ENCODE data around the gene RANBP1.
"Not testable (repeated sequence)": the region's sequence is repeated elsewhere in the genome, so short reads cannot be mapped to it uniquely, and the experiment has no call there.

Gene RANBP1

DNA sequence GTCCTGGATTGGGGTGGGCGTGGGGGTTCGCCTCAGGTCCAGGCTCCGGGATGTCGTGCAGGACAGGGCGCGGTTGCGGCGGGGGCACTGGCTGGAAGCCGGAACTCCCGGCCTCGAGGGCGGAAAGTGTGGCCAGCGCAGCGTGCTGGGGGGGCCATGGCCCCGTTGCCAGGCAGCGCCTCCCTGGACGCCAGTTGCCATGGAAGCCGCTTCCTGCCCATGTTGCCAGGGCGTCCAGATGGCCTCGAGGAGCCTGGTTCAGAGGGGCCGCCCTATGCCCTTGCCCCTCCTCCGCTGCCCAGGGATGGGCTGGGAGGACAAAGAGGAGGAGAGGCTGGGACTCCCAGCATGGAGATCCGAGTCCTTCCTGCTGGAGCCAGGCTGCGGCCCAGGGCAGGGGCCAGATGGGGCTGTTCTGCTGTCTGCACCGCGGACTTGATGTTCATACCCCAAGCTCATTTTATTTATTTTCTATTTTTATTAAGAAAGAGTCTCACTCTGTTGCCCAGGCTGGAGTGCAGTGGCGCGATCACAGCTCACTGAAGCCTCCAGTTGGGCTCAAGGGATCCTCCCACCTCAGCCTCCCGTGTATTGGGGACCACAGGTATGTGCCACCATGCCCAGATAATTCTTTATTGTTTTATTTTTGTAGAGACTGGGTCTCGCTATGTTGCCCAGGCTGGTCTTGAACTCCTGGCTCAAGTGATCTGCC, 39.6 kb downstream of the RANBP1 start:
- DNase-seq = no peak

DNA sequence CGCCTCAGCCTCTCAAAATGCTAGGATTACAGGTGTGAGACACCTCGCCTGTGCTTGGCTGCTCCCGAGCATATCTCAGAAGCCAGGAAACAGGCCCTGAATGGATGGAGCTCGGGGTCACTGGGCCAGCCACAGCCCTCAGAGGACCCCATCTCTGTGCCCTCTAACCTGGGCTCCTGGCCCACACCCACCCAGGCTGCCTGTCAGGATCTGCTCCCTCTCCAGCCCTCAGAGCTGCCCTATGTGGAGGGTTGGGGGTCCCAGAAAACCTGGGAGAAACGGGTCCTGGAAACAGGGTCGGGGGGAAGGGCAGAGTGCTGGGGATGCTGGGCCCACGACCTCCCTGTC, 40.1 kb downstream of the RANBP1 start:
- no peak for DNase-seq

DNA sequence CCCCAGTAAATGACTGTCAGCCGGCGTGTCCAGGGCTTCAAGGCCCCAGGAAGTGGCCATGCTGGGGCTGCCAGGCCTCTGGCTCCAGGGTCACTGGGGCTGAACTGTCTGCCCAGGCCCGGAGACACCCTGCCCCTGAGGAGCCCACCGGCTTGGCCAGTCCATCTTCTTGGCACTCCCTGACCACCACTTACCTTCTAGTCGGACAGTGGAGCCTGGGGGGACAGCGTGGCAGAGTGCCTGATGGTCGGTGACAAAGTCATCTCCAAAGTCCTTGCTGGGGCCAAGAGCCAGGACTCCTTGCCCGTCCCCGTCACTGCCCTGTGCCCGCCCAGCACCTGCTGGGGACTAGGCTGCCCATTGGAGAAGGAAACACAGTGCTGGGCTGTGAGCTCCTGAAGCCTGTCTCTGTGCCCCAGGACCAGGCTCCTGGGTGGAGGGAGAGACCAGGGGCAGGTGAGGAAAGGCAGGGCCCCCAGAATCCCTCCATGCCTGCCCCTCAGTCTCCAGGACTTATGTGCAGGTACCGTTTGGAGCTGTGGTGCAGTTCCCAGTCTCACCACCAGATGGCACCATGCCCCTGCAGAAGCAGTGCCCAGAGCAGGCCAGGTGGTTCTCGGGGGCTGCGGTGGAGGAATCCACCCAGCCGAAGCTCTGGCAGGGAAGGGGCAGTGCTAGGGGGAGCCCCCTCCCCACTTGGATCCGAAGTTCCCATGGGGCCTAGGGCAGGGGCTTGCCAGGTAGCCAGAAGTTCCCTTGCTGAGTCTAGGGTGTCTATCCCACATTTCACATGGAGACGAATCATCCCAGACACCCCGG, 40.9 kb downstream of the RANBP1 start:
- peak; percentile 80 to 91 for DNase-seq

DNA sequence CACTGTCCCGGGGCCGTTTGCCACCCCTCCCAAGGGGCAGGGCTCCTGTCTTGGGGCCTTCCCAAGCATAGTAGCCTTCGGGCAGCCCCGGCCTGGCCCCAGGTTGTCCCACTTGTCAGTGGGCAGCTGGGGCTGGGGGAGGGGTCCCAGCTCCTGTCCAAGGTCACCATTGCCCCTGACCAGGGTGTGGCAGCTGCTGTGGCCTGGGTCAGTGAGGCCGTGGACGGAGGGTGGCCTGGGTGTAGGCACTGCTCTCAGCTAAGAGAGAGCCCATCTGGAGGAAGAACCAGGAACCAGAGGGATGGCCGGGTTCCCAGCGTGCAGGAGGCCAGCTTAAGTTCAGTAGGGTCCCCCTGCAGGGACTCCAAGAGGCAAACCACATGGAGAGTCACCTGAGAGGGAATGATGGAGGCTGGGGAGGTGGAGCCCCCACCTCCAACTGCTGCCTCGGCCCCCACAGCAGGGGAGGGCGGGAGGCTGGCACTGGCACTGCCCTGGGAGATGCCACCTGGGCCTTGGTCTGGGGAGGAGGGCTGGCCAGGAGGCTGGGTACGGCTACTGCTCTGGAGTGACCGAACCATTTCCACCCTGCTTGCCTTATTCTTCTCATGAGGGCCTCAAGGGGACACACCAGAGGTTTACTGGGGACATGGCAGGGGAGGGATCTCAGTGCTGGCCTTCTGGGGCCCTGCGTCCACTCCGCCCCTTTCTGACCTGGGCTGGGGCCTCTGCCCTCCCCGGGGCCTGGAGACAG, 41.7 kb downstream of the RANBP1 start:
- no peak for DNase-seq

DNA sequence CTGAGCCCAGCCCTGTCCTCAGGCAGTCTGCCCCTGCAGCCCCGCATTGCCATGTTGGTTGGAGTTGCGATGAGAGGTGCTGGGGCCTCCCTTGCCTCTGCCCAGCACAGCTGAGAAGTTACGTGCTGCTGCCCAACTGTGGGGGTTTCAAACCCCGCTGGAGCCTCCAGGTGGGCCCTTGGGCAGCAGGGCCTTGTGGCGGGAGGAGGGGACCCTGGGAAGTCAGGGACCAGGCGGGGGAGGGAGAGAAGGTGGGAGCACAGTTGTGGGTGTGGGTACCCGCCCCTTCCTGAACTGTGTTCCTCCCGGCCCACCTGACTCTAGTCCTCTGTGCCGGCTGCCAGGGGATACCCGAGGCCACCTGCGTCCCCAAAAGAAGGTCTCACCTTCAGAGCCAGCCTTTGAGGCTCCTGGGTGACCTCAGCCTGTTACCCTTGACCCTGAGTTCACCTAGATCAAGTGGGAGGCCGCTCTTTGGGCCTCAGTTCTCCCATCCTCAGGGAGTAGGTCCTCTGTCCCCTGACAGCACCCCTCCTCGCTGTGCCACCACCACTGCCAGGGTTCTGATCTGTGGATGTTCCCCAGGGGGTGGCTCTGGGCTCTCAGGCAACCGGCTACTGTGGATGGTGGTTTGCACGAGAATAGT, 42.6 kb downstream of the RANBP1 start:
- DNase-seq = no peak

DNA sequence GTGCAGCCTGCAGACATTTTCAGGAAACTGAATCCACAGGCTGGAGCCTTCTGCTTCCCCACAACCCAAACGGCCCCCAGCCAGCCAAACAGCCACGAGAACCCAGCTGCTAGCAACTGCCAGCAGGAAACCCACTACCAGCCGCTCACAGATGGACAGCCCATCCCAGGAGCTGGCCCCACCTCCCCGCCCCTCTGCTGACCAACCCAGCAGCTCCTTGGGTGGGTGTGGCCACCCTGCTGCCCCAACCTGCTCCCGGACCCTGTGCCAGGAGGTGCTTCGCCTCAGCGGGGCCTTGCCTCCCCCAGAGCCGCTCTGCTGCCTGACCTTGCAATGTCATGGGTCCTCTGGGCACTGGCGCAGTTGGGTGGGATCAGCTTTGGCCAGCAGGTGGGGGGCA, 43.2 kb downstream of the RANBP1 start:
- DNase-seq = no peak

DNA sequence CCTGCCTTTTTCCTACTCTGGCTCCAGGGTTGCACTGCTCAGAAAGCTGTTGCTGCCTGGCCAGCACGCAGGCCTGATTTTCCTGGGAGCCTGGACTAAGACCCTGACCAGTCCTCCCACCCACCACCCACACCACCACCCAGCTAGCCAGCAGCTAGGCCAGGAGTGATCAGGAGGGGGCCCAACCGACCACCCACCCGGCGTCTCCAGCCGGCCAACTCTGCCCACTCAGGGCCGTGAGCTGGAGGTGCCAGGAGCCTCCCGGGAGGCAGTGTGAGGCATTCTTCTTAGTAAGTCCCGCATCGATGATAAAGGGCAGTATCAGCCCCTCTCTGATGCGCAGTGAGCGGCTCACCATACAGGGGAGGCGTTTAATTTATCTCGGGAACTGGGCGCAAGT, 43.6 kb downstream of the RANBP1 start:
- DNase-seq = not testable (repeated sequence)

DNA sequence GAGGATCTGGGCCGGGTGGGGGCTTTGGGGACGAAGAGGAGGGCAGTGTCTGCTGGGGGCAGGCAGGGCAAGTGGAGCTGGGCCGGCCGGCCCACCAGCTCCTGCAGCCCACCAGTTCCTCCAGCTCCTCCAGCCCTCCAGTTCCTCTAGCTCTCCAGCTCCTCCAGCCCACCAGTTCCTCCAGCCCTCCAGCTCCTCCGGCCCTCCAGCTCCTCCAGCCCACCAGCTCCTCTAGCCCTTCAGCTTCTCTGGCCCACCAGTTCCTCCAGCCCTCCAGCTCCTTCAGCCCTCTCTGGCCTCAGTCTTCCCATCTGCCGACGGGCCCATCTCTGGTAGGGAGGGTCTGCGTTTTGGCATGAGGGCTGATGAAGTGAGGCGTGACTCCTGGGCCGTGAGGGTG, 44.1 kb downstream of the RANBP1 start:
- DNase-seq = no peak

DNA sequence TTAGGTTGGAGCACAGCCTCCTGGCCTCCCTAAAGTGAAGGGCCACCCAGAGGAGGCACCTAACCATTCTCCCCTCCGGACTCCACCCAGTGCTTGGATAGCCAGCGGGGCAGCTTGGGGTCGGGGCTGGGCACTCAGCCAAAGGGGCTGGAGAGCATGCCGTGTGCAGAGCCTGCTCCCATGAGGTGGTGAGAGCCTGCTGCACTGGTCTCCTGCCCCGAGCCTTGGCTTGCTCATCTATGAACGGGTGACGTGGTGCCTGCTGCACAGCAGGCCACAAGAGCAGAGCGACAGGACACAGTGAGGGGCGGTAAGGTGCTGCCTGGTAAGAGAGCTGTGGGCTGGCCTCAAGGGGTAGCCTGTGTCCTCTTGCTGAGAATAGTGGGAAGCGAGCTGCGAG, 49.0 kb downstream of the RANBP1 start:
- DNase-seq = no peak

DNA sequence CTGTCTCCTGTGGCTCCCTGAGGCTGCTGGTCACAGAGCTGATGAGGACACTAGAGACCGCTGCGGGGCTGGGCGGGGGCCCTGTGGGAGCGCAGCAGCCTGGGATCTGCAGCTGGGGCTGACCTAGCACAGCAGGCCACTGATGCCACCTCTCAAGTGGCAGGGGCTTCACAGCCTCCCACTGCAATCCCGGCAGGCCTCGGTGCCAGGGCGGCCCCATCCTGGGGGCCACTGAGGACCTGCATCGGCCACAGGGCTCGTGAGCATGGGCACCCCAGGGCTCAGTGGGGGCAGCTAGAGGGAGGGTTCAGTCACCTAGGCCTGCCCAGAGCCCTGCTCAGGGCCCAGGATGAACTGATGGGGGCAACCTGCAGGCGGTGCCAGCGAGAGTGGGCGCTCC, 49.5 kb downstream of the RANBP1 start:
- no peak for DNase-seq

DNA sequence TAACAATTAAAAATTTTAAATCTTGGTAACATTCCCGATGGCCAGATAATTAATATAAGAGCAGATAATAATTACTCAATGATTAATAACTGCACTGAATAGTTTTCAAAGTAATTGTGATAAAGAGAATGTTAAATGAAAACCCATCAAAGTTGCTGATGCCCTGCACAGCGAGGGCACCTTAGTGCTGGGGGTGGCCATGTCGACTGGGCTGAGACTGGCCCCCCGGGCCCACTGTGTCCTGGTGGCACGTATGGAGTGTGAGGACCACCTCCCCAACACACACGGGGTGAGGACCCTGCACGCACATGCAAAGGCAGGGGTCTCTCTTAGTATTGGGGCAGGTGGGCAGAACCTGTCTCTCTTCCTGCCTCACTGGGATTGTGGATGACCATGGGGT, 50.0 kb downstream of the RANBP1 start:
- no peak for DNase-seq

DNA sequence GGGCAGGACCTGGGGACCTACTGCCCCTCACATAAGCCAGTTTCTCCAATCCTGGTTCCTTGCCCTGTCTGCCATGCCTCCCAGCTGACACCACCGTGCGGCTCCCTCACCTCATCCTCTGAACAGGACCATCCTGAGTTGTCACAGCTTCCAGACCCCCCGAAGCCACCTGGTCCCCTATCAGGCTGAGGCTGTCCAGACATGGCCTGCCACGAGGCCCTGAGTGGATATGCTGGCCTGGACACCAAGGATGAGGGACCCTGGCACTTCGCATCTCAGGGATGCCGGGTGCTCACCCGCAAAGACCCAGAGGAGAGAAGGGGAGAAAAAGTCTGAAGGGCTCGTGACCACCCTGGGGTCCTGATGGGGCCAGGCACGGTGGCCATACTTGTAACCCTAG, 50.8 kb downstream of the RANBP1 start:
- DNase-seq = no peak

DNA sequence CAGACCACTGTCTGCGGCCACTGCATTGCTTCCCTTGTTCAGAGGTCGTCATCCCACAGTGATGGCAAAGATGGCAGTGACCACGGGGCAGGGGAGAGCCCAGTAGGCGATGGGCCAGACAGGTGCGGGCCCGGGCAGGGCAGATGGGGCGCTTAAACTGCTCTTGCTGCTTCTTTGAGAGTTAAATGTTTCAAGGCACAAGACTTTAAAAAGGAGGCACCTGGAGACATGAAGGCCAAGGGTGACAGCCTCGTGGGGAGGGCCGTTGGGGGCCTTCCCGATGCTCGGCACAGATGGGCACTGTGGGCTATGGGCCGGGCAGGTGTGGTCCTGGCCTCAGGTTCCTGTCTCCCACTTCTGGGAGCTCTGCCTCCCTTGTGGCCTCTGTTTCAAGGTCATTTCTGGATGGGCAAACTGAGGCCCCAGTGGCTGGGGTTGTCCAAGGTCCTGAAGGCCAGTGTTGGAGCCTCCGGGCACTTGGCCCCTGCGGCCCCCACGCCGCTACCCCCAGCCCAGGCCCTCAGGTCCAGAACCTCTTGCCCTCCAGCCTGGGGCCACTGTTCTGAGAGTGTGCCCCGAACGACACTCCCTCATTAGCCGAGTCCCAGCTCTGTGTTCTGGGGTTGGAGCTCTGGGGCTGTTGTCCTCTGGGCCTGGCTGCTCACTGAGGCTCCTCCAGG, 51.9 kb downstream of the RANBP1 start:
- no peak for DNase-seq

DNA sequence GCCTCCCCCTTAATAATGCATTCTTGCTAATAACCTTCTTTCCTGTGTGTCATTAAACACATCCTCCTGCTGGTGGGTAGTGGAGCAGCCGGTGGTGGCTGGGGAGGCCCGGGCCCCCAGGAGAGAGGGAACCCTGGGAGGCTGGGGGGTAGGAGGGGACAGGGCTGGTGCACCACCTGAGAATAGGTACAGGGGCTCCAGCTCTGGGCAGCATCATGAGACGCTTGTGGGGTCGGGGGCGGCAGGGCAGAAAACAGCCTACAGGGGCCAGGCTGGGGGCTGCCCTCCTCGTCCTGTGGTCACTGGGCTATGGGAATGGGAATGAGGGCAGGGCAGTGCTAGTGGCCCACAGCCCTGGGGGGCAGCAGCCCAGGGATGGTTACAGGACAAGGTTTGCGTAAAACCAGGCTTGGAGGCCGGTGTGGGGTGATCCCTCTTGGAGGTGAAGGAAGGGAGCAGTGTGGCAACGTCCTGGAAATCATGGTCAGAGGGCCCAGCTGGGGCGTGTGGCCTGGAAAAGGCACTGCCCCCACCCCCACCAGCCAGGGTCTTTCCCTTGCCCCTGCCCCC, 53.4 kb downstream of the RANBP1 start:
- no peak for DNase-seq

DNA sequence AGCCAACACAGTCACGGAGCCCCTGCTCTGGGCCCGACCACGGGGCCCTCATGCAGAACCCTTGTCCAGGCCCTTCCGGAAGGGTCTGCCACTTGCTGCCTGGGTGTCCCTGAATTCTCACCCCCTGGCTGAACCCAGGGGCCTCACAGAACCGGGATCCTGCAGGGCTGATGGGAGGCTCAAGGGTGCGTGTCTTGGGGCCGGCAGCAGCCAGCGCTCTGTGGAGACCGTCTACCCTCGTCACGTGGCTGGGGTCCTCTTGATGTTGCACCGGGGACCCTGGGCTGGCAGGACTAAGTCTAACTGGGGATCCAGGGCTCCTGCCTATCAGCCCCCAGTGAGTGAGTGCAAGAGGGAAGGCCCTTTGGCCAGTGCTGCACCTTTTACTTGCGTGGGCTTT, 54.3 kb downstream of the RANBP1 start:
- DNase-seq = no peak

DNA sequence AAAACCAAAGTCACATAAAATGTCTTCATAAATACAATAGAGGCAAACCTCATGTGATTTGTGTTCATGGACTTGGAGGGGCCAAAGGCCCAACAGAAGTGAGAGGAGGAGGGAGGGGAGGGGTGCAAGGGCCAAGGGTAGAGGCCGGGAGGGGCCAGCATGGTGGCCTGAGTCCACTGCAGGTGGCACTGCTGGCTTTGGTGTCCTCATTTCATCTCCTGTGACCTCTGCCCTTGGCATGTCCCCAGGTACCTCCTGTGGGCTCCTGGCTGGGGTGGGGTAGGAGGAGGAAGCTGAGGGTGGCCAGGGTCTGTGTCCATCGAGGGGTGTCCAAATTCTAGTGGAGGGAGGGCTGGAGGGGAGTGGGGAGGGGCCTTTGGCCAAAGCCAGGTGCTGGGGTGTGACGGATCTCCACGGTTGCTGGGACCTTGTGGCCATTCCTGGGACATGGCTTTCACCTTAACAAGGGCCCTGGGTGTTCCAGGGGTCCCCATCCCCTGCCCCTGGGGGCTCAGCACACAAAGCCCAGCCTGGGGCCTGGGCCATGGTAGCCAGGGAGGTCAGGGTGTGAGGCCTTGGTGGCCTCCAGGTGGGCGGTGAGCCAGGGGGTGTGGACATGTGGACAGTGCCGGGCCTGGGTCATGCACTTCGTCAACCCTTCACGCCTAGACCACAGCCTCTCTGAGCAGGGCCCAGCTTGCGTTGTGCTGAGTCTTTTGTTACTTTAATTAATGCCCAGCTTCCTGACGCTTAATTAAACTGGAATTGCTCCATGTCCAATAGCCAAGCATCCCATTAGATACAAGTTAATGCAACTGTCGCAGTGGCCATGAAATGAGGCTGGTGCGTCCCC, 55.6 kb downstream of the RANBP1 start:
- no peak for DNase-seq

DNA sequence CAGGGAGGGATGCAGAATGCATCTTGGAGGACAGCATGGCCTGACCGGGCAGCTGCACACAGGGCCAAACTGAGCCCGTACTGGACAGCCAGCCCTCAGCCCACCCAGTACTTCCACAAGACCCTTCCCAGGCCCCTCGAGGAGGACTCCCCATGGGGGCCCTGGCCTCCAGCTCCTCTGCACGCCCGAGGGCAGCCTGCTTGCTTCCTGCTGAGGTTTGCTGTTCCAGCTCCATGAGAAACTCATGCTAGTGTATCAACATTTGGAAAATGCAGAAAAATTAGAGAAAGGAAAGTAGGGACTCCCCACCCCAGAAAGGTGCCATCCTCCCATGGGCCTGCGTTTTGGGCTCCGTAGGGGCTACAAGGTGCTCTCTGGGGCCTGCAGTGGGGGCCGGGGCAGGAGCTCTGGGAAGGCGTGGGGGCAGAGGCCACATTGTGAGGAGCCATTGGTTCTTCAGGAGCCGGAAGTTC, 56.3 kb downstream of the RANBP1 start:
- DNase-seq = no peak

DNA sequence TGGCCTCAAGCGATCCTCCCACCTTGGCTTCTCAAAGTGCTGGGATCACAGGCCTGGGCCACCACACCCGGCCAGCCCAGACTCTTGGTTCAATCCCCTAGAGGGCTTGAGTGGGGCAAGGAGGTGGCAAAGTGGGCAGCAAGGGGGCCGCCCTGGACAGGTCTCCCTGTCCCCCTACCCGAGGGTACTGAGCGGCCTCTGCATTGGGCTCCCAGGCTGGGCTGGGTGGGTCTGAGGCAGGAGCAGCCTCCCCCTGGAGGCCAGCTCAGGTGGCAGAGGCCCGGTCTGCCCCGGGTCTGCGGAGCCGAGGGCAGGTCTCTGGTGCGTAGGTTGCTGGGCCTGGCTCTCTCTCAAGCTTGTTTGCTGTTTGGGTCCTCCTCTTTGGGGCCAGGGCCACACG, 57.3 kb downstream of the RANBP1 start:
- no peak for DNase-seq

DNA sequence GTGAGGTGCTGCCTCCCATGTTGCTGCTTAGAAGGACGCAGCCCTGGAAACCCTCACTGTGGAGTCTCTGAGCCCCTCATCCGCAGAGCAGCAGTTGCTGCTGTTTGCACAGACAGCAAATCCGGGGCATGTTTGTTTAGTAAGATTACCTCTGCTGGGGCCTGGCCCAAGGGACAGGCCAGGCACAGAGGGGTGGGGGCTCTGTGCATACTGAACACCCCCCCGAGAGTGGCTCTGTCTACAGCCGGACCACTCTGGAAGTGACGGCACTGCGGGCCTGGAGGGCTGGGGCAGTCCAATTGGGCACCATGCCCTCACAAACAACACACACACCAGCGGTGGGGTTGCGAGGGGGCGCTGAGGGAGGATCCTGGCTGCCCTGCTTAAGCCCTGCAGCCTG, 57.9 kb downstream of the RANBP1 start:
- DNase-seq = no peak

DNA sequence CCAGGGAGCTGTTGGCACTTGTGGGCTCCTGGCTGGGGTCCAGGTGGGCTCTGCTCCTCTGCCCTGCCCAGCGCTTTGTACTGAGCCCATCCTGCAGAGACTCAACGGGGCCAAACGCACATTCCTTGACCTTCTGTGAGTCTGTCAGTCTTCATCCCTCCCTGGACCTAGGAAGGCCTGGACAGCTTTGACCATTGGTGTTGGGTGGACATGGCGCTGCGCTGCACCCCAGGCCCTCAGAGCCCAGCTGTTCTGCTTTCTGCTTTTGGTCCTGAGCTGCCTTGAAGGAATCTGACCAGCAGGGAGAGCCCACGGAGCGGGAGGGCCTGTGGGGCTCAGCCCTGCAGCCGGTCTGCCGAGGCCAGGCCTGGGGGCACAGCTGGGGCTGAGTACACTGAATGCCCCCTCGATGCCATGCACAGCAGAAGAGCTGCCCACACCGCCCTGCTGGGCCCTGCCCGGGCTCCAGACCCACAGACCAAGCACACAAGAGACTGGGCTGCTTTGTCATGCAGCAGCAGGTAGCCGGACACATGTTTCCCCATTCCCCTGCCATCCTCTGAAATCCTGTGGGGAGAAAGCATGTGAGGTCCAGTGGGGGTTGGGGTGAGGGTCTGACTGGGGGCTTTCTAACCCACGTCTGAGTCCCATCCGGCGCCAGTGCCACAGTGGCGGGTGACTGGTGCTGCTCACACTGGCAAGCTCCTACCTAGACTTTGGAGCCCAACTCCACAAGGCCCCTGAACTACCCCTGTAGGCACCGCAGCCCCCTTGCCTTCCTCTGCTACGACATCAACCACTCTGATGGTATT, 59.1 kb downstream of the RANBP1 start:
- DNase-seq = no peak

DNA sequence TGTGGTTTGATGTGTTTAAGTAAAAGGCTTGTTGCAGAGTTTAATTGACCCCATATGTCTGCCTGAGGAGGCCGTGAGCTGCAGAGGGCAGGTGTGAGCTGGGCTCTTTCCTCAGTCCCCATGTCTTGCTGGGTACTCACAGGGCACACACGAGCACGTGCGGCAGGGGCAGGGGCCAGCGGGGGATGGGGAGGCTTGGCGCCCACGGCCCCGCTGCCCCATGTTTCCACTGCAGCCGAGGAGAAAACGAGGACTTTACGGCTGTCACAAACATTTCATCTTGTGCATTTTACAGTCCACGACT, 59.6 kb downstream of the RANBP1 start:
- no peak for DNase-seq
